DMS53 treated with DMSO at 0.1 percent for 48 hours (cell line): ENCODE data around the gene HIVEP1.

Experiments
- DNase-seq: peaks from one replicate; lab custom pipeline; 2025; ENCODE audit not compliant: unreplicated experiment; lab: John Stamatoyannopoulos, UW

HIVEP1 gene

DNA sequence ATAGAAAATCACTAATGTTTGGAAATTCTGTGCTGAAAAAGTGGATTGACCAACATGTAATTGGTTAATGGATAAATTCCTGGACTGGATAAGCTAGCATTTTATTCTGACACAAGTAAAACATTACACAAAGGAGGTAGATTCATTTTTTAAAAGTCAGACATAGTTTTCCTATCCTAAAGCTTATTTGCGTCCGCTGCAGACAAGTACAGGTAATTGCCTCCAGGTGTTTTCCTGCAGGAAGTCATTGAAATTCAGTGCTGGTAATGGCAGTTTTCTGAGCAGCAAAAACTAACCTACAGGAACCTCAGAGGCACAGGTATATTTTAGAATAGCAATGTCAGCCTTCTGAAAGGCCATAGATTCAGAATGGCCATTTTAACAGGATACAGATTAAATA is 20.0 kb upstream of the HIVEP1 start:
- no peak for DNase-seq

DNA sequence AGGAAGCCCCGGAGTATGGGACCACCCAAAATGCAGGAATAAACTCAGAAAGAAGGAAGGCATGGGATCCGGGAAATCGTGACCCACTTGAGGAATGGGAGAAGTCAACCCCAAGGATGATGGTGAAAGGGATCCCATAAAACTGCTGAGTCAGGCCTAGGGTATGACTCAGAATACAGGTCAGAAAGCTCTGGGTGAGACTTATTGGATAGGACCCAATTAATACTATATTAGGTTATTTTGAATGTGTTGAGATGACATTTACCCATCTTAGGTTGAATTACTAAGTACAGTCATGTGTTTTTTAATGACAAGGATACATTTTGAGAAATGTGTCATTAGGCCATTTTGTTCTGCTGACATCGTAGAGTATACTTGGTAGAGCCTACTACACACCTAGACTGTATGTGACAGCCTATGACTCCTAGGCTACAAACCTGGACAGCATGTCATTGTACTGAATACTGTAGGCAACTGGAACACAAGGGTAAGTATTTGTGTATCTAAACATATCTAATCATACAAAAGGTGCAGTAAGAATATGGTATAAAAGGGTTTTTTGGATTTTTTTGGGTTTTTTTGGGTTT is 17.1 kb upstream of the HIVEP1 start:
- DNase-seq, result no peak

DNA sequence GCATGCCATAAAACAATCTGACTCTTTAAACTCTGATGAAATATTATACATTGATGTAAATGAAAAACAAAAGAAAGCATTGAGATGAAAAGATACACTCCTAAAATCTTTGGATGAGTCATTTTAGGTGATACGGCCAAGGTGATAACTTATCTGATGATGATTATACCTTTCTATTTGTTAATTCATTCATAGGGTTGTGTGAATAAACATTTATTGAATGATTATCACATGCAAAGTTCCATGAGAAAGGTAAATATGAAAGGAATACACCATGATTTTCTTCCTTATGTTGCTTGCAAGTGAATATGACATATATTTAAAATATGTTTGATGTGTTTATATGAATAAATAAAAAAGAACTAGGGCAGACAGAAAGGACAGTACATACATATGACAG is 15.4 kb upstream of the HIVEP1 start:
- no peak for DNase-seq

DNA sequence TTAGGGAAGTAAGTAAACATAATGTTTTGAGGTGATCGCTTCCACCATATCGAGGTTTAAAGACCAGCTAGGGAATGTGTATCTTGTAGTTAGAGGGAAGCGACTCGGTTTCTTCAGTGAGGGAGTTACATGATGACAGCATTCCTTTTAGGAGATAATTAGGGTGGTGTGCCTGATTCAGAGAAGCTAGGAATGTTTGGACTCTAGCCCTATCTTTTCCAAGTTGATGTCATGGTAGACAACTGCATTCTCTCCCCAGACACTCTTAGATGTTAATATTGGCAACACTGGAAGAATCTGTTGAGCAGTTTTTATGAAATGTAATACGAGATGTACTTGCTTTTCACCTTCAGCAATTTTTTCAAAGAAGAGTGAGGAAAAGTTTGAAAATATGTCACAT is 12.9 kb upstream of the HIVEP1 start:
- DNase-seq, result no peak

DNA sequence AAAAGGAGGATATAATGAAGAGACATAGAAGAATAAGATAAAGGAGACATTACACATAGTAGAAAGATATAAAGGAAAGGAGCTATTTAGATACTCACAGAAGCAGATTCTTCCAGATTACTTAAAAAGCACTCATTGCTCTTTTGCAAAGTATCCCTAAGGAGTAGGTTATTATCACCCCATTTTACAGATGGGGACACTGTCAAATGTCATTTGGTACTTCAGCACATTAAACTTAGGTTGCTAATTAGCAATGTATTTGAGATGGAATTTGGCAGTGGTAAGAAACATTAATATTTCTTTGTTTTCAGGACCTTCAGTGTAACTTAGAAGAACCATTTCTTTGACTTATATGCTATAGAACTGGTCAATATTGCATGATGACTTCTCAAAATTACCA is 11.9 kb upstream of the HIVEP1 start:
- DNase-seq, result no peak

DNA sequence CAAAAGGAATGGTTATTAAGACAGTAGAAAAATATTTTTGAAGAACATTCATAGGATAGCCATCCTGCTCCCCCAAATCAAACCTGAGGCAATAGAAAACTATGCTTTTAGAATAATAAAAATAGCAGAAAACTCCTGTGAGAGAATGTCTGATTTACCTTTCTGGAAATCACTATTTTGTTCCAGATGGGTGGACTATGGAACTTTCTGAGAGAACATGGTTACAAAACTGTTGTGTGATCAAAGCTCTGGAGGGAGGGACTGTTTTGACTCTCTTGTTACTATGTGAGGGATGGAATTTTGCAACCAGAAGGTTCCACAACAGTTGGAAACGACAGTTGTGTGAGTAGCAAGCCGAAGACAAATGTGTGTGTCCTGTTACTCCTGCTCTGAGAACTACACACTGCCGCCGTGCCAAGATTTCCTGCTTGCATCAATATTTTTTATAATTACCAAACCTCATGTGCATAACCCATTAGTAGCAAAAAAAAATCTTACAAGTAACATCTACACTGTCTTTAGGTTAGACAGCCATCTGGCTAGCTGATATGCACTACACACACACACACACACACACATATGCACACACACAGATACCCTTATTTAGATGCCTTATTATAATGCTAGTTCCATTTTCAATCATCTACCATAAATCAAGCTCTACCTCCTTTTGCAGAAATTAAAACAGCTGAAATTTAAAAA is 11.0 kb upstream of the HIVEP1 start:
- DNase-seq, result no peak

DNA sequence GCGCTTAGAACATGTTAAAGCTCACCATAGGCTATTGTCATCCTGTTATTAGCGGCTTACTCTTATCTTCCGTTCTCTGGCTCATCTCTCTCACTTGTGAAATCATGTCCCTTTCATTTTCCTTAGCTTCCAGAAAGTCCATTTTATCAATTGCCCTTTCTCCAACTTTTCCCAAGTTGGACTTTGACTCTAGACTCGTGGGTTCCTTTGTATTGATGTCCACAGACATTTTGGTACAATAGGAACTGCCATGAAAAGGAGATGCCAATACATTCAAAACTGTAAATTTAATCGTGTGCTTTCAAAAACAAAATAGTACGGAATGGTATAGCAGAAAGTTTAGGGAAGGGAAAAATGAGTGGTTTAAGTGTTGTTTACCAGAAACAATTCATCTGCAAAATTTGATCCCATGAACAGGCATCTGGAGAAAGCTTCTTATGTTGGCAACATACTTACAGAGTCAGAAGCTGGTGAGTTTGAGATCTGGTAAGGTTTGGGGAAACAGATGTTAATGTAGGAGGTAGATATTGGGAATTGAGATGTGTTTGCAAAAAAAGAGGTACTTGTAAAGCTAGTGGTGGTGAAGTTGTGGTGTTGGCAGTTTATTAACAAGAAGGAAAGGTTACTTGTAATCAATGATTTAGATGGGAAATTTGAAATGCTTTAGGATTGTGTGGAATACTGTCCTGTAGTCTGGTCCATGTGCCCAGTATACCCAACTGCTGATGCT is 10.2 kb upstream of the HIVEP1 start:
- DNase-seq, result no peak

DNA sequence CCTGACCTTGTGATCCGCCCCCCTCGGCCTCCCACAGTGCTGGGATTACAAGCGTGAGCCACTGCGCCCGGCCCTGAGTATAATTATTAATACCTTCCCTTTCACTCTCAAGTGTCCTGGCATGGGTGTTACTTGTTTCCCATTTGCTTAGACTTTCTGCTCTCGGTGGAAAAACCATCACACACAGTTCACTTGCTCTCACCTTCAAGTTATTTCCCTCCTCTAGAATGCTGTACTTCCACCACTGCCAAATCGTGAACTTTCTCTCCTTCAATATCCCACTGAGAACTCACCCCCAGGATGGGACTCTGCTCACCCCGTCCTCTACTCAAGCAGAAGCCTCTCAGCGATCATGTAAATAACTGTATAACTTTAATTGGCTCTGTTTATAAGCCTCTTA is 4.6 kb upstream of the HIVEP1 start:
- no peak for DNase-seq

DNA sequence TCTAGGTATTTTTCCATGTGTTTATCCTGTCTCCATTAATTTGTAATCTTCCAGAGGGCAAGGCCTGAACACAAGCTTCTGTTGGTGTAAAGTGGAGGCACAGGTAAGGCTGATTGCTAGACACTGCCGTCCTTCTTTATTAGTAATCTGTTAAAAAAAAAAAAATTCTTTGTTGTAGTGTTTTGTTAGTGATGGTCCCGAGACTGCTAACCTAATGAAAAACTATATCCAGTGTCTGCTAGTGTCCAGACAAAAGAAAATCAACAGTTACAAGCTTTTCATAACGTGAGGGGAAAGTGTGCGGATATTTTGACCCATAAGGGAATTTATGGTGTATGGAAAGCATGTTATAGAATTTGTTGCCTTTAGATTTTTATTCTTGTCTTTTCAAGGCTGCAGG is 4.2 kb upstream of the HIVEP1 start:
- no peak for DNase-seq

DNA sequence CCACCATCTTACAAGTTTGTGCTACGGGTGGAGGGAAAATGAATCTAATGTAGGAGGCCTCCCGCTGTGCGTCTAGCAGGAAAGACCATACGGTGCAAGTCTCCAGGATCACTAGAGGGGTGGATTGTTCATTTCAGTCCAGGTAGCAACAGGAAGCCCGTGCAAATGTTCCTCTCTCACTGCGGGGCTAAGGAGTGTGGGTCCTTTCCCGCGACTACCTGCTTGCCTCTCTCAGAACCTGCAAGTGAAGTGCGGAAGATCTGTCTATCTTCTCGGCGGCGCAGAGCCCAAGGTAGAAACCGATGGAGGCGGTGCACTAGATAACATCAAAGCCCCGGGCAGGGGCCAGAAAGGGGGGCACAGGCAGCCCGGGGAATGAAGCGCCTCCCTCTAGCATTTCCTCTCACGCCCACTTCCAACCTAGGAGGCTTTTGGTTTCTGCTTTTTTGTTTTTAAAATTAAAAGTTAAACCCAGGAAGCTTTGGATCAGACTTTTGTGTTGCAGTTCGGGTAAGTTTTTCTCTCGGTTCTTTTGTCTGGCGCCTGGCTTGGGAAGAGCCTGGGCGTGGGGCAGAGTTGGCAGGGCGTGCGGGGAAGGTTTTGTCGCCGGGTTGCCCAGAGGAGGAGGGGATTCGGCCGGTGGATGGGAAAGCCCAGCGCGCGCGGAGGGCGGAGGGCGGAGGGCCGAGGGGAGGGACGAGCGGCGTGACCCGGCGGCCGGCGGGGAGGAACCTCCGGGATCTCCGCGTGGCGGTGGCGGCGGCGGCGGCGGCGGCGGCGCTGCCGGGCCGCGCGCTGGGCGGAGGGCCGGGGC is 3.5 kb upstream of the HIVEP1 start:
- peak; percentile 74 for DNase-seq

DNA sequence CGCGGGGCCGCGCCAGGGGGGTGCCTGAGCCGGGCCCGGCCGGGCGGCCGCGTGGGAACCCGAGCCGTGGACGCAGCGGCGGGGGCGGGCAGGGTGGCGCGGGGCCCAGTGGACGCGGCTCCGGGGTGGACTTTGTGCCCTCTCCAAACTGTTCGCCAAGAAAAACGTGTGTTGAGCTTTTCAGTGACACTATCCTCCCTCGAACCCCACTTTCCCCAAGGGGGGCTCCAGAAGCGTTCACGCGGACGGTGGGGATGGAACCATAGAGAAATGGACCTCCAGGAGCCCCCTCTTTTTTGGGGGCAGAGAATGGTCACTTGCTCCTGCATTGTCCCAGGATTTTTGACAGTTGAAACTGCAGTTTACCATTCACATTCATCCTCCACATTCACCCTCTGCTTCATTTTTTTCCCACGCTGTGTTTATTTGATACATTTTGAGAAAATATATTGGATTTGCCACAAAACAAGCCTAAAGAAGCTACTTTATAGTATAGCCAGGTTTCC is 2.9 kb upstream of the HIVEP1 start:
- no peak for DNase-seq

DNA sequence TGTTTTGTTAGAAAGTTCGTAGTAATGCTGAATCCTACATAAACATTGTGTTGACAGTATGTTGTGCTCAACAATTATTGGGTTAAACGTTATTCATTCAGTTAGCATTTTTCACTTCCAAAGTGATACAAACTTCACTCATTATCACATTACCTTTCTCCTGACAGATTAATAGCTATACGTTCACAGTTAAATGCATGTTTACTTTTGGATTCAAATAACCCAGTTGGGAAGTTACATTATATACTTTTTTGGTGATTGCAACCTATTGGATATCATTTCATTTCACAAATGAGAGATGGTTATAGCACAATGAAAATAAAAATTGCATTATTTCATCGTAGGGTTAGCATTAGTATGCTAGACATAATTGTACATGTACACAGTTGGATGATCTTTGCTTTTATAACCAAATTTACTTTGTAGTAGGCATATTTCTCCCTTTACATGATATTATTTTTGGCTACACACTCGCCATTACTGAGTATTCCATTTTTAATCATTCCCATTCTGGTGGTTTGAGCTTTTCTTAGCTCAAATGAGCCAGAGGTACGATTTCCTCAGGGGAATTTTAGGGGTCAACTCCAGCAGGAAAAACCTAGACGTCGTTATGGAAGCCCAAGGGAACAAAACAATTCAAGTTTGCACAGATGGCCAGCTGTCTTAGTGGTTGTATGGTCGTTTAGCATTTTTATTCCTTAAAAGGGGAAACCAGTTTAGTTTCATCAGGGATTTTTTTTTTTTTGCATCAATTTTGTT is 2.1 kb upstream of the HIVEP1 start:
- DNase-seq, result peak; percentile 30

DNA sequence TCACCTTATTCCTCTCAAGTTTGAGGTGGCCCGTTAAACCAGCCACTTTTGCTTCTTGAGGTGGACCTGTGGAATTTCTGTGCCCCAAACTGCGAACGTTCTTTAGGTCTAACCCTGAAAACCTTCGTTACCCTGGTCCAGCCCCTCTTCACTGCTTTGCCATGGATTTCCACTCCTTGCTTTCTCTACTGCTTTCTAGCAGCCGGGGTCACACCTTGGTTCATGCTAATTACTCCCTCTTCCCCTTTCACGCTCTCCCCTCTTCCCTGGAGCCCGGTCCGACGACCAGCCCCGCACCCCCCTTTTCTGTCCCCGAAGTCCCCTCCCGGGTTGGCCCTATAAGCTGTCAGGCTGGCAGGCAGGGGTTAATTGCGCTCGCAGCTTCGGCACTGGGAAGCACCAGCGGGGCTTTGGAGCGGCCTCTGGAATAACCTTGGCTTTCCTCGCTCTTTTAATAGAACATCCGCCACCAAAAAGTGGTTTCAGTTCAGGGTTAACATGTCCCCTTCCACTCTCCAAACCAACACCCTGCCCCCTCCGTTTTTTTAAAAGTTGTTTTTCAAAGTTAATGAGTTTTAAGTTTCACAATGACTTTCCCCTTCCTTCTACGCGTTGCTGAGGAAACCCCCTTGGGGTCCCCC is 1.4 kb upstream of the HIVEP1 start:
- DNase-seq, result peak; percentile 85

DNA sequence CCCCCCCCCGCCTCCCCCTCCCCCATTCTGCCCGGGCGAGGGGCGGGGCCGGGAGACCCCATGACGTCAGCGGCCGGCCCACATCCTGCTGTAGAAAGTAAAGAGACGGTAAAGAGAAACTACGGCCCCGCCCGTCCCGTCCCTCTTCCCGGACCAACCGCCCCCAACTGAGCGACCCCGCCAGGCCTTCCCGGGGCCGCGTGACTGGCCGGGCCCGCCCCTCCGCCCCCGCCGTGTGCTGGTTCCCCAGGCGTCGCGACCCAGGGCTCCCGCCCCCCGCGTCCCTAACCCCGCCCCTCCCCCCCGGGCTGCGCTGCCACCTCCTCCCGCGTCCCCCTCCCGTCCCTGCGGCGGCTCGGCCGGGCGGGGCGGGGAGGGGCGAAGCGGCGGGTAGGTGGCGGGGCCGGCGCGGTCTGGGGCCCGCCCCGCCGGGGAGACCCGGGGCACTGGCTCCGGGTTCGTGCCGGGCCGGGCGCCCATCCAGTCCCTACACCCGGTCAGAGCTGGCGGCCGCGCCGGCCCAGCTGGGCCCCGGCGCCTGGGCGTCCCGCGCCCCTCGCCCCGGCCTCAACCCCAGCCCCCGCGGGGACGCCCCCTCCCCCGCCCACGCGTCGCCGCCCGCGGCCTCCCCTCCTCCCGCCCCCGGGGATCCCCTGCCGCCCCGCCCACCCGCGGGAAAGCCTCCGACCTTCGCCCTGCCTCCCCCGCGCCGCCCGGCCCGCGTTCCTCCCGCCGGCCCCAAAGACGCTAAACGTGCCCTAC is 655 bp upstream of the HIVEP1 start:
- DNase-seq, result peak; percentile 85

DNA sequence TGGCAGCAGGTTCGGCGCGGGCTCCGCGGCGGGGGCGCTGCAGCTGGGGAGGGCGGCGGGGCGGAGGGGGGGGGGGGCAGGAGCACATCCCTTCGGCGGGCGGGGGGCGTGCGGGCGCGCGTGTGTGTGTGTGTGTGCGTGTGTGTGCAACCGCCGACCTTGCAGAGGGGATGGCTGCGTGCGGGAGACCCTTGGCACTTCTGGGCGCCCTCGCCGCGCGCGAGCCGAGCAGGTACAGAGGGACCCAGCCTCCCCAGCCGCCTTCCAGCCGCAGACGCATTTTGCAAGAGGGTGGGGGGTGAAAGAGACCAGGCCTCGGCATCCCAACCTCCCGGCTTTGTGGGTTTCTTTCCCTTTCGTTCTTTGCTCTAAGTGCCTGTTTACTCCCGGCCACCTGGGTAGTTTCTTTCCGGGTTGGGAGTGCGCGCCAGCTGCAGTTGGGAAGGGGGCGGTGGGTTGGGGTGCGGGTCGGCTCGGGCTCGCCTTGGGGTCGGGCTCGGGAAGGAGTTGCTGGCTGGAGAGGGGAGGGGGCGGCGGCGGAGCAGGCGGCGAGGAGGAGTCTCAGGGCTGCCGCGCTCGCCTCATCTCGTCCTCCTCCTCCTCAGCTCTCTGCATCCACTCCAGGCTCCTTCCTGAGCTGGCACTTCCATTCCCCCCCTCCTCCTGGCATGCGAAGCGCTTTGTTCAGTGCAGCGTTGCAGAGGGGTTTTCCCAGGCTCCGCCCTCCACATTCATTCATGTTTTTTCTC is 620 bp downstream of the HIVEP1 start:
- peak; percentile 47 for DNase-seq

DNA sequence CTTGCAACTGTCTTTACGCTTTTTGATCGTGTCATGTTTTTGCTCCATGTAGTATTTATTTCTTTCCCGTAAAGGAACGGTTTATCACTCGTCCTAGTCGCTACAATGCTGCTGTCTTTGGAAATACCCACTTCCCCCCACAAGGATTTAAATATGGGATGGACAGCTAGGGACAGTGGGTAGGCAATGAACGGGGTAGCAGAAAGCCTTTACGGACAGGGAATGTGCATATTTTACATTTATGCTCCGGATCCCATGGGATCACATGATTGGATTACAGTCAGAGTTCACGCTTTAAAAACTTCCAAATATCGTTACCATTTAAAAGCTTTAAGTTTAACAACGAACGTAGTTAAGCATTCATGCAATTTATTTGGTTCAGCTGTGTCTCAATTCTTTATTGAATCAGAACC is 1.2 kb downstream of the HIVEP1 start:
- no peak for DNase-seq

DNA sequence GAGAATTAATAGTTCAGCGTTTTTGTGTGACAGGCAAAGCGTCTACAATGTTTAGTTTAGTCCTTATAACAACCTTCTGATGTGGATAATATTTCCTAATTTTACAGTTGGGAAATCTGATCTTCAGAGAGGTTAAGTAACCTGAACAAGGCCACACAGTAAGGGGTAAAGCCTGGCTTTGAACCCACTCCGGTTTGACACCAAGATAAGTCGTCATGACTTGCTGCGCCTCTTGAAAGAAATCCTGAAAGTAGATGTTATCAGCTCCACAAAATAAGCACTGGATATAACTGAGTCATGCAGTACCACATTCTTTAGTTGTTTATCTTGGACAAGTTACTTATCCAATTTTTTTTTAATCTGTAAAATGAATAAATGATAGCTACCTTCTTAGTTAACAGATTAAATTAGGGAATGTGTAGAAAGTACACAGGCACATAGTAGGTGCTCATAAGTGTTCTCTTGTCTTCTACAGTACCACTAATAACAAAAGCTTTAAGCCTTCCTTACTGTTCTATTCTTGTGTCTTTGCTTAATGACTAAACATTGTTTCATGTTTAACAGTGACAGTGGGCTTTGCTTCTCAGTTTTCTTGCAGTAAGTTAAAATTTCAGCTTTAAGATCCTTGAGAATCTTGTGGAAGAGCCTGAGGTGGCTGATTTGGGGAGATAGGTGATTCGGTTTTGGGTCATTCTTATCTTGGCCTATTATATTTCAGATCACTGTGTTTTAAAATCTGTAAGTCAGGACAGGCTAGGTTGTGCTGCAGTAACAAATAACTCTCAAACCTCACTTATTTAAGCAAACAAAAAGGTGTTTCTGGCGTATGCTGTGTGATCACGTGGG is 2.1 kb downstream of the HIVEP1 start:
- DNase-seq, result no peak

DNA sequence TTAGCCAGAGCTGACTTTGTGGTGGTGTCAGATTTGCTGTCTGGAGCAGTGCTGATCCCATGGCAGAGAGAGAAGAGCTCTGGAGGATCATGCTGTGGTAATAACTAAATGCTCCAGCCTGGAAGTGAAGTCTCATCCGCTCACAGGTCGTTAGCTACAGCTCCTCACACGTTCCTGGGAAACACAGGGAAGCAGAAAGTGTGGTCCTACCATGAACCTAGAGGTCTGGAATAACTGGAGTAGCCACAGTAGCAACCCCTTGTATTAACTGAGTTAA is 2.7 kb downstream of the HIVEP1 start:
- DNase-seq, result no peak
